HG03457 (cell line): ENCODE measurements around the gene FBXO22.

ENCODE experiments used
- ATAC-seq: cut with Tn5 transposase; IDR thresholded peaks from one replicate; pipeline ENCODE4 v1.9.1; 2021; ENCODE audit warnings: moderate number of reproducible peaks; ENCODE audit not compliant: unreplicated experiment

FBXO22 gene

GRCh38 chr15:75918135-75918534, 14.5 kb downstream of the FBXO22 start:
- no peak for ATAC-seq

- ATAC-seq, result no peak
These were observed 16.4 kb downstream of the FBXO22 start for GRCh38 chr15:75920079-75920478.

GRCh38 chr15:75921732-75922703, 18.3 kb downstream of the FBXO22 start:
- ATAC-seq, result no peak

- no peak for ATAC-seq
These were observed 20.1 kb downstream of the FBXO22 start for GRCh38 chr15:75923756-75924155.

GRCh38 chr15:75924576-75924975, 20.9 kb downstream of the FBXO22 start:
- no peak for ATAC-seq

GRCh38 chr15:75925440-75925839, 21.8 kb downstream of the FBXO22 start:
- ATAC-seq, result no peak

GRCh38 chr15:75926931-75927330, 23.3 kb downstream of the FBXO22 start:
- no peak for ATAC-seq

- no peak for ATAC-seq
These were observed 23.9 kb downstream of the FBXO22 start for GRCh38 chr15:75927601-75928000.

- no peak for ATAC-seq
These were observed 25.3 kb downstream of the FBXO22 start for GRCh38 chr15:75928680-75929608.

GRCh38 chr15:75929799-75930565, 26.3 kb downstream of the FBXO22 start:
- no peak for ATAC-seq

- ATAC-seq, result no peak
These were observed 27.2 kb downstream of the FBXO22 start for GRCh38 chr15:75930866-75931265.

GRCh38 chr15:75942464-75942863, 38.8 kb downstream of the FBXO22 start:
- no peak for ATAC-seq

GRCh38 chr15:75943246-75943645, 39.6 kb downstream of the FBXO22 start:
- no peak for ATAC-seq

GRCh38 chr15:75943713-75944215, 40.1 kb downstream of the FBXO22 start:
- ATAC-seq, result no peak

GRCh38 chr15:75945953-75946352, 42.3 kb downstream of the FBXO22 start:
- no peak for ATAC-seq

- no peak for ATAC-seq
These were observed 43.4 kb downstream of the FBXO22 start for GRCh38 chr15:75947092-75947491.

GRCh38 chr15:75948761-75949296, 45.2 kb downstream of the FBXO22 start:
- ATAC-seq, result no peak

GRCh38 chr15:75952525-75952924, 48.8 kb downstream of the FBXO22 start:
- no peak for ATAC-seq

- no peak for ATAC-seq
These were observed 52.0 kb downstream of the FBXO22 start for GRCh38 chr15:75955720-75956119.

GRCh38 chr15:75961331-75961730, 57.7 kb downstream of the FBXO22 start:
- no peak for ATAC-seq
